Mucosa of rectum (tissue), 2 donors: Measurements from ENCODE around the gene GPR162.
"Not testable (repeated sequence)": the region's sequence is repeated elsewhere in the genome, so short reads cannot be mapped to it uniquely, and the experiment has no call there.

Source experiments
- H3K27ac ChIP-seq, 2 donors: one replicate each; pipeline ENCODE4 v1.7.0; 2013; ENCODE audit warnings: inconsistent platforms in 2 of 2, low read depth in 2 of 2, low read length in 2 of 2
- H3K27me3 ChIP-seq, 2 donors: one replicate each; pipeline ENCODE4 v1.7.0; 2013; ENCODE audit warnings: low read length in 2 of 2; ENCODE audit not compliant: control insufficient read depth in 2 of 2, insufficient read depth in 2 of 2
- H3K36me3 ChIP-seq, 2 donors: one replicate each; pipeline ENCODE4 v1.7.0; 2013; ENCODE audit warnings: low read length in 2 of 2; ENCODE audit not compliant: control insufficient read depth in 2 of 2, insufficient read depth in 2 of 2
- H3K4me1 ChIP-seq, 2 donors: one replicate each; pipeline ENCODE4 v1.7.0; 2013; ENCODE audit warnings: low read length in 2 of 2, mild to moderate bottlenecking in 1 of 2; ENCODE audit not compliant: control insufficient read depth in 2 of 2, insufficient read depth in 2 of 2
- H3K4me3 ChIP-seq, 2 donors: one replicate each; pipeline ENCODE4 v1.7.0; 2013; ENCODE audit warnings: low read length in 2 of 2
- H3K9ac ChIP-seq, 2 donors: one replicate each; pipeline ENCODE4 v1.7.0; 2013; ENCODE audit warnings: low read length in 2 of 2, low read depth in 1 of 2, mild to moderate bottlenecking in 1 of 2
- H3K9me3 ChIP-seq, 2 donors: one replicate each; pipeline ENCODE4 v1.7.0; 2013; ENCODE audit warnings: low read length in 2 of 2; ENCODE audit not compliant: control insufficient read depth in 2 of 2
- donor health status: healthy.
- donor health status: Normal muscosa, but diverticular disease.

The GPR162 gene

GRCh38 chr12:6853626-6854025, 32.0 kb downstream of the GPR162 start:
- Histone ChIP-seq H3K4me1 (peaks cover 13 to 18% of the 10 kb centered on the region in 2 donors), H3K9ac (peak overlapping the region in 1 of 2 donors; percentile 56), H3K27me3 (no peaks in the 10 kb centered on the region), H3K4me3 (no peak overlapping the region), H3K9me3 (no peaks in the 10 kb centered on the region), H3K27ac (no peak overlapping the region), H3K36me3 (peaks cover 26 to 38% of the 10 kb centered on the region in 2 donors)

GRCh38 chr12:6854036-6854435, 32.4 kb downstream of the GPR162 start:
- no peak overlapping the region for H3K4me3 ChIP-seq
- H3K36me3 ChIP-seq: peaks cover 30 to 41% of the 10 kb centered on the region in 2 donors
- no peaks in the 10 kb centered on the region for H3K27me3 ChIP-seq
- no peaks in the 10 kb centered on the region for H3K9me3 ChIP-seq
- H3K9ac ChIP-seq: no peak overlapping the region
- H3K4me1 ChIP-seq: peaks cover 13 to 18% of the 10 kb centered on the region in 2 donors
- H3K27ac ChIP-seq: no peak overlapping the region

- Histone ChIP-seq H3K9ac (no peak overlapping the region), H3K4me3 (no peak overlapping the region), H3K36me3 (peaks cover 34 to 44% of the 10 kb centered on the region in 2 donors), H3K27me3 (no peaks in the 10 kb centered on the region), H3K4me1 (peaks cover 12 to 17% of the 10 kb centered on the region in 2 donors), H3K9me3 (no peaks in the 10 kb centered on the region), H3K27ac (no peak overlapping the region)
Observed at GRCh38 chr12:6855322-6855721, 33.7 kb downstream of the GPR162 start.

GRCh38 chr12:6858799-6859198, 37.2 kb downstream of the GPR162 start:
- H3K4me1 ChIP-seq: no peaks in the 10 kb centered on the region
- H3K9ac ChIP-seq: no peak overlapping the region
- H3K36me3 ChIP-seq: peaks cover 51 to 77% of the 10 kb centered on the region in 2 donors

GRCh38 chr12:6860116-6860515, 38.5 kb downstream of the GPR162 start:
- Histone ChIP-seq H3K4me1 (no peaks in the 10 kb centered on the region), H3K9me3 (no peaks in the 10 kb centered on the region), H3K36me3 (peaks cover 55 to 87% of the 10 kb centered on the region in 2 donors), H3K4me3 (no peak overlapping the region), H3K27me3 (no peaks in the 10 kb centered on the region), H3K27ac (no peak overlapping the region), H3K9ac (no peak overlapping the region)

More at GRCh38 chr12:6858799-6859198, 37.2 kb downstream of the GPR162 start:
- Histone ChIP-seq H3K4me3 (no peak overlapping the region), H3K9me3 (no peaks in the 10 kb centered on the region), H3K27me3 (no peaks in the 10 kb centered on the region), H3K27ac (no peak overlapping the region)

- Histone ChIP-seq H3K9me3 (no peaks in the 10 kb centered on the region), H3K27ac (no peak overlapping the region), H3K36me3 (peaks cover 52 to 80% of the 10 kb centered on the region in 2 donors), H3K27me3 (no peaks in the 10 kb centered on the region), H3K9ac (no peak overlapping the region), H3K4me1 (no peaks in the 10 kb centered on the region), H3K4me3 (no peak overlapping the region)
Observed at GRCh38 chr12:6860942-6861341, 39.3 kb downstream of the GPR162 start.

GRCh38 chr12:6861391-6861790, 39.8 kb downstream of the GPR162 start:
- H3K36me3 ChIP-seq: peaks cover 48 to 76% of the 10 kb centered on the region in 2 donors
- H3K27me3 ChIP-seq: no peaks in the 10 kb centered on the region
- H3K9ac ChIP-seq: no peak overlapping the region
- H3K27ac ChIP-seq: no peak overlapping the region
- H3K4me1 ChIP-seq: no peaks in the 10 kb centered on the region
- no peaks in the 10 kb centered on the region for H3K9me3 ChIP-seq
- H3K4me3 ChIP-seq: no peak overlapping the region

- Histone ChIP-seq H3K27ac (no peak overlapping the region), H3K4me1 (peaks cover 8% of the 10 kb centered on the region in 2 donors), H3K9ac (no peak overlapping the region), H3K27me3 (no peaks in the 10 kb centered on the region), H3K9me3 (no peaks in the 10 kb centered on the region), H3K36me3 (peaks cover 36 to 61% of the 10 kb centered on the region in 2 donors), H3K4me3 (no peak overlapping the region)
Observed at GRCh38 chr12:6863033-6863432, 41.4 kb downstream of the GPR162 start.

- H3K27ac ChIP-seq: no peak overlapping the region
- H3K27me3 ChIP-seq: no peaks in the 10 kb centered on the region
- H3K4me1 ChIP-seq: peaks cover 14 to 15% of the 10 kb centered on the region in 2 donors
- H3K4me3 ChIP-seq: no peak overlapping the region
- no peak overlapping the region for H3K9ac ChIP-seq
- H3K9me3 ChIP-seq: no peaks in the 10 kb centered on the region
- H3K36me3 ChIP-seq: peaks cover 29 to 55% of the 10 kb centered on the region in 2 donors
Observed at GRCh38 chr12:6863586-6864321, 42.1 kb downstream of the GPR162 start.

GRCh38 chr12:6865307-6865706, 43.7 kb downstream of the GPR162 start:
- not testable (repeated sequence) for H3K27ac ChIP-seq, H3K4me3 ChIP-seq, H3K27me3 ChIP-seq, H3K9me3 ChIP-seq, H3K9ac ChIP-seq
- Histone ChIP-seq H3K36me3 (peaks cover 31 to 54% of the 10 kb centered on the region in 2 donors), H3K4me1 (peaks cover 25 to 27% of the 10 kb centered on the region in 2 donors)
